ENCODE measurements around the gene MDN1.

GRCh38 chr6:89794324-89794723, 25.3 kb downstream of the MDN1 start:
- no peak for TF ChIP-seq CTCF (IDR thresholded peaks at IDR 0.05)
- TF ChIP-seq ZFX (IDR thresholded peaks at IDR 0.05; ENCODE audit: borderline replicate concordance) = no peak

Data from 22Rv1 (cell line).